ENCODE measurements around the gene FNTB.

- no peak for TF ChIP-seq PHF20 (IDR thresholded peaks at IDR 0.05; ENCODE audit: partially characterized antibody)
- TF ChIP-seq EP300 (IDR thresholded peaks at IDR 0.05; ENCODE audit: low read length), result no peak
- no peak for TF ChIP-seq RBM39 (optimal IDR thresholded peaks at IDR 0.05; ENCODE audit: low read depth, low read length)
- no peak for TF ChIP-seq ZBTB40 (IDR thresholded peaks at IDR 0.05)
- TF ChIP-seq ZBTB40 (CRISPR knock-in tag; IDR thresholded peaks at IDR 0.05), result no peak
- TF ChIP-seq TAF1 (IDR thresholded peaks at IDR 0.05; ENCODE audit: control insufficient read depth, extremely low read depth, insufficient read depth, low read length, severe bottlenecking), result no peak
- no peak for TF ChIP-seq CTCF (IDR thresholded peaks at IDR 0.05 in 2 of 3, conservative IDR thresholded peaks at IDR 0.05 in 1 of 3; ENCODE audit: insufficient read depth in 2 of 3, low read depth in 1 of 3, low read length in 3 of 3)
- TF ChIP-seq KAT8 (IDR thresholded peaks at IDR 0.05; ENCODE audit: low read depth), result no peak
- no peak for TF ChIP-seq EZH2 (IDR thresholded peaks at IDR 0.05; ENCODE audit: borderline replicate concordance, low read depth, low read length)
These were observed 52.3 kb downstream of the FNTB start for GRCh38 chr14:65038966-65039365.

Data from K562 (cell line).